ENCODE data around the gene HOXA7.

DNA sequence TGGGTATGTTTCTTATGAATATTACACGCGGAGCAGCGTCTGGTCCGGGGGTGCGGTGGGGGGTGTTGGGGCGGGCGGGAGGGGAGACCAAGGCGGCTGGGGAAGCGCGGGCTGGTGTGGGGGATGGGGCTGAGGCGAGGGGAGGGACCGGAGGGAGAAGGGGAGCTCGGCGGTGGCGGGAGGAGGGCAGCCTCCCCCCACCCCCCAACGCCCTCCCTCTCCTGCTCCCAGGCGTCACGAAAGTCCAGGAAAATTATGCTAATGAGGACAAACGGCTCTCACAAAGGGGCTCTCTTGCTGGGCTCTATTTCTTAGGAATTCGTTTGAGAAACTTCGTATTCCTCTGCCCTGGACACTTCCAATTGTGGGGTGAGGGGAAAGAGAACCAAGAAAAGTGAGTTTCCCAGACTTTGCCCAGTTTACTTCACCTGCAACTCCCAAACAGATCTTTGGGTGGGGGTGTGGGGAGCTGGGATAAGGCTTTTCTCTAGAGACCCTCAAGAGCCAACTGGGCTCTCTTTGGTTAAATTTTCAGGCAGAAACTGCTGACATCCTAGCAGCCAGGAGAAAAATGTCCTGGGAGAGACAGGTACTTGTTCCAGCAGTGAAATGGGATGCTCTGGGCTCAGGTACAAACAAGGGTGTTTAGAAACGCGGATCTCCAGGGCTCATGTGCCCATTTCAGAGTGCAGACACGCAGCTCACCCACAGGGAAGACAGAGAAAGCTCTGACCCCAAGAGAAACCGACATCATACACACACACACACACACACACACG lies 42.3 kb downstream of the HOXA7 start:
- TF ChIP-seq, protein P1, sequence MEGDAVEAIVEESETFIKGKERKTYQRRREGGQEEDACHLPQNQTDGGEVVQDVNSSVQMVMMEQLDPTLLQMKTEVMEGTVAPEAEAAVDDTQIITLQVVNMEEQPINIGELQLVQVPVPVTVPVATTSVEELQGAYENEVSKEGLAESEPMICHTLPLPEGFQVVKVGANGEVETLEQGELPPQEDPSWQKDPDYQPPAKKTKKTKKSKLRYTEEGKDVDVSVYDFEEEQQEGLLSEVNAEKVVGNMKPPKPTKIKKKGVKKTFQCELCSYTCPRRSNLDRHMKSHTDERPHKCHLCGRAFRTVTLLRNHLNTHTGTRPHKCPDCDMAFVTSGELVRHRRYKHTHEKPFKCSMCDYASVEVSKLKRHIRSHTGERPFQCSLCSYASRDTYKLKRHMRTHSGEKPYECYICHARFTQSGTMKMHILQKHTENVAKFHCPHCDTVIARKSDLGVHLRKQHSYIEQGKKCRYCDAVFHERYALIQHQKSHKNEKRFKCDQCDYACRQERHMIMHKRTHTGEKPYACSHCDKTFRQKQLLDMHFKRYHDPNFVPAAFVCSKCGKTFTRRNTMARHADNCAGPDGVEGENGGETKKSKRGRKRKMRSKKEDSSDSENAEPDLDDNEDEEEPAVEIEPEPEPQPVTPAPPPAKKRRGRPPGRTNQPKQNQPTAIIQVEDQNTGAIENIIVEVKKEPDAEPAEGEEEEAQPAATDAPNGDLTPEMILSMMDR (IDR thresholded peaks at IDR 0.05): no peak
- TF ChIP-seq POLR2A (IDR thresholded peaks at IDR 0.05): no peak
